H4 (cell line): ENCODE results near the gene XPNPEP2. TPM values are rescaled to one million over a fixed set of nuclear protein-coding genes. Genes with fewer than 3 reads are reported as not detected.

ENCODE experiments used
- DNase-seq: peaks from one replicate; pipeline ENCODE4 v3.0.0-alpha.2; 2015; ENCODE audit warnings: low spot score
- total RNA-seq: library from RNA; depleted of rRNA; stranded (reverse); fragments of >200 nt; shearing (Covaris generic); gene quantifications from 2 replicates; pipeline ENCODE4 v1.2.3, GENCODE V29; 2014; rRNA removed

XPNPEP2 gene
- total RNA-seq = 0.12 TPM in 1 of 2 replicates, not detected in the other

DNA sequence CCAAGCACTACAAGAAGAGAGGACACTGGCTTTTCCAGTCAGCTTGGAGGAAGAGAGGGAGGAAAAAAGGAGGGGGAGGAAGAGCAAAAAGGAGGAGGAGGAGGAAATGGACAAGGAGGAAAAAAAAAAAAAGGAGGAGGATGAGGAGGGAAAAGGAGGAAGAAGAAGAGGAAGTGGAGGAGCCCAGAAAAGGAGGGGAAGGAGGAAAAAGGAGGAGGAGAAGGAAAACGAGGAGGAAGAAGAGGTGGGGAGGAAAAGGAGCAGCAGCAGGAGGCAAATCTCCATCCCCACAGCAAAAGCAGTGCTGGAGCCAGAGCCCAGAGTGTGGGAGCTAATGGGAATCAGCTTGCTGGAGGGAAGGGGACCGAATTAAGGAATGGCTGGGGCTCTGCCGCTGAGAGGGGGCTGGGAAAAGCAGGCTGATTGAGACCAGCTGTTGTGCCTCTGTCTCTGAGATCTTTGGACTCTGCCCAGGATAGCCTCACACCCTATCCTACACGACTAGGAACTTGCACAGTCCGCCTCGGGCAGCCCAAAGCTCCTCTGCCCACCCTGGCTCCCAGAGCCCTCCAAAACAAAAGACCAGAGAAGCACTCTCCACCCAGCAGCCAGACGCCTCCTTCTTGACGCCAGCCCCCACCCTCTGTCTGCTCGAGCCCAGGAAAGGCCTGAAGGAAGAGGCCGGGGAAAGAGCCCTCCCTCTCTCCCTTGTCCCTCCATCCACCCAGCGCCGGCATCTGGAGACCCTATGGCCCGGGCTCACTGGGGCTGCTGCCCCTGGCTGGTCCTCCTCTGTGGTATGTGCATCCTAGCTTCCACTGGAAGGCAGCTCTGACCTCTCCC is at the start of gene XPNPEP2:
TSS of gene XPNPEP2 (plus strand) at position 514 of the 843 bp plus-strand sequence. CDS start at position 749, 235 bp downstream.
- no peak for DNase-seq

DNA sequence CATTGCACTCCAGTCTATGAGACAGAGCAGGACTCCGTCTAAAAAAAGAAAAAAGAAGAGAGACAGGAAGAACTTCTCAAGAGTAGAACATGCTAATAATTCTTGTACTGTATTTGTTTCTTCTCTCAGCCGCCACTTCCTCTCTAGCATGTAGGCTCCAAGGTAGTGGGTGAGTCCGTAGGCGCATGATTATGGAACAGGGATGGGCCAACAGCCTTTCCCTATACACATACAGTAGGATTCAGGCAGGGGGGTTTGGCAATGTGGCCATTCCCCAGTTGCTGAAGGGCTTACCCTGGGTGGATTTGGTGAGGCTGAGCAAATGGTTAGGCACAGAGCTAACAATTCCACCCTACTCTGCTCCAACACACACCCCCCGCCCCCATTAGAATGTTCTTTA is 49.0 kb upstream of the XPNPEP2 start:
- DNase-seq = no peak

DNA sequence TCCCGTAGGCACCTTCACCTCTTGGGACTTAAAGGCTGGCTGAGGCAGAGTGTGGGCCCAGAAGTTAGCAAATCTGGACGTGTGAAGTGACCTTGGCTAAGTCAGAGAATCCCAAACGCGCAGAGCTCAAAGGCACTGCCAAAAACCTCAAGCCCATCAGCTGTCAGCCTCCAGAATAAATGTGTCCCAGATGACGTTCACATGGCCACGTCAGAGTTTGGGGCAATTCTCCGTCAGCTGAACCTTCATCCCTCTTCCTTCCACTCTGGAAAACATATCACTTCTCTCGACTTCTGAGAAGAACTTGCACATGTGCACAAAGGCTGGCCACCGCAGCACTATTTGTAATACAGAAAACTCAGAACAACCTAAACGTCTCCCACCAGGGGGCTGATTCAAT is 48.3 kb upstream of the XPNPEP2 start:
- no peak for DNase-seq

DNA sequence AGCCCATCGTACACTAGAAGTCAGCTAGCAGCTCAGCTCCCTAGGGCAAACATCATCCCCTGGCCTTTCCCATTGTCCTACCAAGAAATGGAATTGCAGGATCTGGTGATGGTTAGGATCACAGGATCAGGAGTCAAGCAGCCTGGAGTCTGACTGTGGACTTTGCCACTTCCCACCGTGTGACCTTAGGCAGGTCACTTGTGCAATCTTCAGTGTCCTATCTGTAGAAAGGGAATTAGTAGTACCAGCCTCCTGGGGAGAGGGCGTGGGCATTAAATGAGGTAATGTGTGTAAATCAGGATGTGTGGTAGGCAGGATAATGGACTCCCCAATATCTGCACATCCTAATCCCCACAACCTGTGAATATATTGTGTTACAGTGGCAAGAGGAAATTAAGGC is 45.4 kb upstream of the XPNPEP2 start:
- DNase-seq = no peak

- no peak for DNase-seq
These were observed 44.0 kb upstream of the XPNPEP2 start for GRCh38 chrX:129694805-129695204.

- no peak for DNase-seq
These were observed 43.2 kb upstream of the XPNPEP2 start for GRCh38 chrX:129695535-129695934.

GRCh38 chrX:129695937-129696336 is 42.8 kb upstream of the XPNPEP2 start:
- no peak for DNase-seq

GRCh38 chrX:129696463-129697155 is 42.2 kb upstream of the XPNPEP2 start:
- DNase-seq = no peak

GRCh38 chrX:129697204-129697829 is 41.5 kb upstream of the XPNPEP2 start:
- no peak for DNase-seq

DNA sequence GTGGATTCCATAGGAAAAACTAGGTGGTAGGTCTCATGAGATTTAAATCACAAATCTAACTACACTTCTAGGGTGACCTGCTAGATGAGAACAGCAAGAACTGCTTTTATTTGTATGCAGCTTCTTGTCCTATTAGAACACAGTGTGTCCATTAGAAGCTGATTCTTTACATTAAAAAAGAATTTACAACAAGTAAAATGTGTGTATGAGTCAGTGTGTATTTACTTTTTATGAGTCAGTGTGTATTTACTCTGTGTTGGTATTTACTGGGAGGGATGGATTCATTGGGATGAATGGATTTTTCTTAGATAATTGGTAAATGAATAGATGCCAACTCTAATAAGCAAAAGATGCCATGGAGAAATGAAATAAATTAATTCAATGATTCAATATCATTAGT is 40.6 kb upstream of the XPNPEP2 start:
- no peak for DNase-seq

DNA sequence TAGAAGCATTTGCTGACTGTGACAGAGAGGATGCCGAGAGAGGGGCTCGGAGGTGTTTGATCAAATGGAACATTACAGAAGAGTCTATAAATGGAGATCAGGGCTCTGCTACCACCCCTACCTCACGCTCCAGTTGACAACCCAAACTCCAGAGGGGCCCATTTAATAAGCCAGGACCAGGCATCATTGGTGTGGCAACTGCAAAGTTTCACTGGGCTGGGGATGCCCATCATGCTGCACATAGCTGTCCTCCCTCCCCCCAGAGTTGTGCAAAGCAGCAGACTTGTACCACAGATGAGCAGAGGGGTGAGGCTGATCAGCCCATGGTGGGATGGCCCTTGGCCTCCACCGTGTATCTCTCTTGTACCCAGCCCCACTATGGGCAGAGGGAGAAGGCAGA is 38.2 kb upstream of the XPNPEP2 start:
- DNase-seq = no peak

DNA sequence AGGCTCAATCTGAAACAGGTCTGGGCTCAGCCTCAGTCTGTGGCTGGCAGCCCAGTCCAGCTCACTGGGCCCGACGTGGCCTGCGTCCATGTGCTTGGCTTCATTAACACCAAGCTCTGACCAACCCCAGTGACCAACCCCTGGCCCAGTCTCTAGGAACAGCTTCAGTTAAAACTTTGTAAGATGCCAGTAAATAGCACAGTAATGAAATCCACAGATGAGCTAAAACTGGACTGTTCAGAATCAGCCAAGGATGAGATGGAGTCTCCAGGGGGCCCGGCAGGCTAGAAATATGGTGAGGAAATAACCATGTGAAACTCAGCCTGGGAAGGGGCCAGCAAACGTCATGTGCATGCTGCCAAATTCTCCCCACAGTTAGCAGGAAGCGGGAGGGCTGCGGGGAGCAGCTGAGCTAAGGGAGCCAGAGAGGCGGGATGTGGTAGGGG is 37.1 kb upstream of the XPNPEP2 start:
- no peak for DNase-seq

GRCh38 chrX:129704491-129704890 is 34.3 kb upstream of the XPNPEP2 start:
- no peak for DNase-seq

DNA sequence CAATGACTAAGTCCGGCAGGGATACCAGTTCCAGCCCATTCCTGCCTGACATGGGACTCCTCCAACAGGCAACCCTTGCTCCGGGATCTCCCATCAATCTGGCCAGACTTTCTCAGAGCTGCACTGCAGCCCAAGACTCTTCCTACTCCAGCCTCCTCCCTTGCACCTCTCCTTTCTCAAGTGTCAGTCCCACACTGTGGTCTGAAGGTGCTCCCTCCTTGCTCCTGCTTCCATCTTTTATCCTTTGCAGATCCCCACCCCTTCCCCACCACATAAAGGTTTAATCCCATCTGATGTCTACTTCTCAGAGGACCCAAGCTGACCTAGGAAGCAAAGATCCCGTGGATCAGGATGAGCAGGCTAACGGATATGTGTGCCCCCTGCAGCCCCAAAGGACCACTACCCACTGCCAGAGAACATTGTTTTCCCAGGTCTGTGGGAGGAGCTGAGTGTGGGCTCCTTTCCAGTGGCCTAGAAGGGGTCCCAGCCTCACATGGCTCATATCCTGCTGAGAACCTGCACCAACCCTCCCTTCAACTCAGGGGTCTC is 33.3 kb upstream of the XPNPEP2 start:
- no peak for DNase-seq

- no peak for DNase-seq
These were observed 32.8 kb upstream of the XPNPEP2 start for GRCh38 chrX:129705988-129706387.

GRCh38 chrX:129706400-129707072 is 32.2 kb upstream of the XPNPEP2 start:
- peak; percentile 76 for DNase-seq

DNA sequence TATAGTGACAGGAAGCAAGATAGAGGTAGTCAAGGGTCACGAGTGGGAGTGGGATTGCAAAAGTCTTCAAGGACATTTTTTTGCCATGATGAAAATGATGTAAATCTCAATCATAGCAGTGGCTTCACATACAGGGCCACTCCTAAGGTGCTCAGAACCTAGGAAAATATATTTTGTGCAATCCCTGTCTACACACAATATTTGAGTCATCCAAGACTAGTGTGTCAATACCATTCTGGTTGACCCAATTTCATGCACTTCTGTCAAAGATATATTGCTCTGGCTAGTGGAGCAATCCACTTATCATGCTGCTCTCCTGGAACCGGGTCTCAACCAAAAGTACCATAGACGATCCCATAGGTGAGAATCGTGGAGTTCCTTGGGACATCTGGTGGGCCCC is 24.2 kb upstream of the XPNPEP2 start:
- no peak for DNase-seq

DNA sequence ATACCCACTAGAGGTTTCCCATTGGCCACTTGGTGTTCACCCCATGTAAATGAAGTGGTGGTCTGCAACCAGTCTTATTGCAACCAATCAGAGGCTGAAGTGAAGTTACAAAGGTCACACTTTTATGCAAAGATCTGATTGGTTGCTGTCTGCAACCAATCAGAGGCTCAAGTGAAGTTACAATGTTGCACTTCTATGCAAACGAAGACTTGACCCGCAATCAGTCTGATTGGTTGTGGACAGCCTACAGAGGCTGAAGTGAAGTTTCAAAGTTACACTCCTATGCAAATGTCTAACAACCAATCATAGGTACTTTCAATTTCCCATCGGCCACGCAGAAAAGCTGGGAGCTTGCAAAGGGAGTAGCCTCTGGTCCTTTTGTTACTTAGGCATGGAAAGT is 22.3 kb upstream of the XPNPEP2 start:
- DNase-seq = no peak

DNA sequence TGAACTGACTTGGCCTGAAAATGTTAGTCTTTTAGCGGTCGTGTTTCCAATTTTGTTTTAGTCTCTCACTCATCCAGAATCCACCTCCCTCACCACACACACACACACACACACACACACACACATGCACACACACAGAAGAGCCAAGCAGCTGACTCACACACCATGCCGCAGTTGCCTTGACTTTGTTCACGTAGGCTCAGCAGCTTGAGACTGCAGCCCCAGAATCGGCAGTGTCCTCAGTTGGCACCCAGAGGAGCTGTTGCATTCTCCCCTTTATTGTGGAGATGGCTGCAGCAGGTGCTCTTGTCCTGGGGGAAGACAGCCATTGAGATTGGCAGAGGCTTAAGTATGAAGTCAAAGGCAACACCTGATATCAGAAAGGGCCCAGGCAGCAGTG is 20.9 kb upstream of the XPNPEP2 start:
- peak; percentile 21 for DNase-seq

- no peak for DNase-seq
These were observed 20.1 kb upstream of the XPNPEP2 start for GRCh38 chrX:129718676-129719075.

DNA sequence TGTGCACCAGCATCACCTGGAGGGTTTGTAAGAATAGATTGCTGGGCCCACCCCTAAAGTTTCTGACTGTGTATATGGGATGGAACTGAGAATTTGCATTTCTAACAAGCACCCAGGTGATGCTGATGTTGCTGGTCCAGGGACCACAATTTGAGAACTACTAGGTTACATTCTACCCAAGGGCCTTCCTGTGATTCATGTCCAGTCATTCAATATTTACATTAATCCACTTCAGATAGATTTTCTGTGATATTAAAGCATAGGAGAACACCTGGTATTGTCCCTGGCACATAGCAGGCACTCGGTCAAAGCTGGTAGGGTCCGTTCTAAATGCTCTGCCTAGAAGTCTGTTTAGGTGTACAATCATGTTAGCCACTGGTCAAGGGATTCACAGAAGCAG is 19.5 kb upstream of the XPNPEP2 start:
- no peak for DNase-seq
